HepG2 (cell line): ENCODE measurements around the gene GLOD4. TPM values are rescaled to one million over a fixed set of nuclear protein-coding genes. Genes with fewer than 3 reads are reported as not detected.

Experiments
- CREM ChIP-seq, 2 experiments: sonication (generic) in 1 of 2; formaldehyde crosslinking in 1 of 2; IDR thresholded peaks; 2 replicates each; pipeline versions ENCODE4 v1.4.0 to v1.6.1; 2016 to 2020; ENCODE audit warnings: antibody characterized with exemption in 1 of 2, mild to moderate bottlenecking in 1 of 2, missing genetic modification reagents in 1 of 2
- FOXP1 ChIP-seq, 2 experiments: fragments of 450-650 bp in 1 of 2; IDR thresholded peaks; 2 replicates each; pipeline ENCODE4 v1.6.1; 2017 to 2018; ENCODE audit warnings: antibody characterized with exemption in 1 of 2
- HMG20B ChIP-seq: conservative IDR thresholded peaks from 2 replicates; pipeline ENCODE4 v1.6.1; 2016; ENCODE audit warnings: missing genetic modification reagents, missing compliant biosample characterization
- KAT8 ChIP-seq: IDR thresholded peaks from 2 replicates; pipeline ENCODE4 v1.6.1; 2016; ENCODE audit warnings: missing genetic modification reagents, missing compliant biosample characterization
- KLF6 ChIP-seq: IDR thresholded peaks from 2 replicates; pipeline ENCODE4 v1.8.0; 2016; ENCODE audit warnings: missing biosample characterization, missing genetic modification reagents
- KLF9 ChIP-seq: IDR thresholded peaks from 2 replicates; pipeline ENCODE4 v1.6.1; 2016; ENCODE audit warnings: low read depth
- MIXL1 ChIP-seq: IDR thresholded peaks from 2 replicates; pipeline ENCODE4 v1.6.1; 2016
- MTA1 ChIP-seq: sonication (generic); formaldehyde crosslinking; IDR thresholded peaks from 2 replicates; pipeline ENCODE4 v1.4.0; 2020; ENCODE audit warnings: missing genetic modification reagents, mild to moderate bottlenecking, borderline replicate concordance
- MTF2 ChIP-seq: sonication (generic); formaldehyde crosslinking; IDR thresholded peaks from 2 replicates; pipeline ENCODE4 v1.5.0; 2020; ENCODE audit warnings: missing genetic modification reagents, borderline replicate concordance
- MXD4 ChIP-seq: IDR thresholded peaks from 2 replicates; pipeline ENCODE4 v1.6.1; 2016; ENCODE audit warnings: mild to moderate bottlenecking, missing biosample characterization, missing genetic modification reagents
- NCOR1 ChIP-seq: fragments of 200-600 bp; sonication (generic); IDR thresholded peaks from 2 replicates; pipeline ENCODE4 v1.7.0; 2017; ENCODE audit warnings: antibody characterized with exemption, low read length, borderline replicate concordance
- NFIC ChIP-seq: IDR thresholded peaks from 2 replicates; pipeline ENCODE4 v1.6.1; 2012; ENCODE audit warnings: mild to moderate bottlenecking, low read length, inconsistent platforms
- RARG ChIP-seq: sonication (generic); formaldehyde crosslinking; IDR thresholded peaks from 2 replicates; pipeline ENCODE4 v1.4.0; 2020; ENCODE audit warnings: low read depth, mild to moderate bottlenecking, missing genetic modification reagents
- RBAK ChIP-seq: sonication (generic); formaldehyde crosslinking; IDR thresholded peaks from 2 replicates; pipeline ENCODE4 v1.5.1; 2020; ENCODE audit warnings: mild to moderate bottlenecking, missing genetic modification reagents
- RBFOX2 ChIP-seq: fragments of 200-400 bp; formaldehyde crosslinking; IDR thresholded peaks from 2 replicates; pipeline ENCODE4 v1.6.1; 2017; ENCODE audit warnings: low read depth, mild to moderate bottlenecking, low read length
- SAP130 ChIP-seq: IDR thresholded peaks from 2 replicates; pipeline ENCODE4 v1.6.1; 2016; ENCODE audit warnings: low read depth
- SATB2 ChIP-seq: sonication (generic); formaldehyde crosslinking; IDR thresholded peaks from 2 replicates; pipeline ENCODE4 v1.5.0; 2020; ENCODE audit warnings: missing genetic modification reagents
- SMC3 ChIP-seq: IDR thresholded peaks from 2 replicates; pipeline ENCODE4 v1.6.1; 2011; ENCODE audit warnings: low read length, improper control_type of control experiment
- ZBTB42 ChIP-seq: sonication (generic); formaldehyde crosslinking; IDR thresholded peaks from 2 replicates; pipeline ENCODE4 v1.5.0; 2020; ENCODE audit warnings: mild to moderate bottlenecking, missing genetic modification reagents
- ZNF121 ChIP-seq: sonication (generic); formaldehyde crosslinking; IDR thresholded peaks from 2 replicates; pipeline ENCODE4 v1.5.0; 2020; ENCODE audit warnings: mild to moderate bottlenecking, missing genetic modification reagents
- ZNF224 ChIP-seq: sonication (generic); formaldehyde crosslinking; IDR thresholded peaks from 2 replicates; pipeline ENCODE4 v1.5.0; 2020; ENCODE audit warnings: mild to moderate bottlenecking, missing genetic modification reagents
- ZNF253 ChIP-seq: sonication (generic); formaldehyde crosslinking; IDR thresholded peaks from 2 replicates; pipeline ENCODE4 v1.8.0; 2022; ENCODE audit warnings: mild to moderate bottlenecking, missing genetic modification reagents, borderline replicate concordance
- ZNF430 ChIP-seq: sonication (generic); formaldehyde crosslinking; IDR thresholded peaks from 2 replicates; pipeline ENCODE4 v1.9.0; 2021; ENCODE audit warnings: mild to moderate bottlenecking, missing genetic modification reagents
- ZNF44 ChIP-seq: sonication (generic); formaldehyde crosslinking; IDR thresholded peaks from 2 replicates; pipeline ENCODE4 v1.5.1; 2020; ENCODE audit warnings: mild to moderate bottlenecking, missing genetic modification reagents
- ZNF510 ChIP-seq: sonication (generic); formaldehyde crosslinking; IDR thresholded peaks from 2 replicates; pipeline ENCODE4 v1.4.0; 2020; ENCODE audit warnings: low read depth, mild to moderate bottlenecking, missing genetic modification reagents
- ZNF550 ChIP-seq: sonication (generic); formaldehyde crosslinking; IDR thresholded peaks from 2 replicates; pipeline ENCODE4 v1.4.0; 2020; ENCODE audit warnings: mild to moderate bottlenecking, missing genetic modification reagents, borderline replicate concordance
- ZNF563 ChIP-seq: sonication (generic); formaldehyde crosslinking; IDR thresholded peaks from 2 replicates; pipeline ENCODE4 v1.8.0; 2022; ENCODE audit warnings: mild to moderate bottlenecking, moderate library complexity, missing genetic modification reagents
- ZNF564 ChIP-seq: sonication (generic); formaldehyde crosslinking; IDR thresholded peaks from 2 replicates; pipeline ENCODE4 v1.8.1; 2023; ENCODE audit warnings: mild to moderate bottlenecking, missing genetic modification reagents
- ZNF607 ChIP-seq: sonication (generic); formaldehyde crosslinking; IDR thresholded peaks from 2 replicates; pipeline ENCODE4 v1.5.1; 2020; ENCODE audit warnings: missing genetic modification reagents, mild to moderate bottlenecking, borderline replicate concordance
- ZNF678 ChIP-seq: sonication (generic); formaldehyde crosslinking; IDR thresholded peaks from 2 replicates; pipeline ENCODE4 v1.4.0; 2020; ENCODE audit warnings: mild to moderate bottlenecking, missing genetic modification reagents
- polyA plus RNA-seq, 8 experiments: library from polyadenylated mRNA; depleted of rRNA in 3 of 8; stranded (reverse) in 7 of 8; unstranded in 1 of 8; fragments of >200 nt; fragmentation: Illumina TruSeq in 4 of 8; extraction: Trizol in 4 of 8; gene quantifications; 2 replicates each; pipeline versions ENCODE4 v1.2.1 to v1.2.3, GENCODE V29; 2011 to 2016; ENCODE audit warnings: low read depth in 4 of 8, missing spikeins in 1 of 8, mixed read lengths in 1 of 8; ENCODE audit not compliant: insufficient read depth in 1 of 8
- total RNA-seq, 5 experiments: library from RNA; depleted of rRNA; stranded (reverse); fragments of >200 nt; fragmentation: Illumina TruSeq; extraction: Trizol; gene quantifications; 2 replicates each; pipeline ENCODE4 v1.2.3, GENCODE V29; 2016; ENCODE audit warnings: low read depth in 1 of 5
- TF ChIP-seq, protein P1 (sequence below): sonication (generic); formaldehyde crosslinking; IDR thresholded peaks from 2 replicates; pipeline ENCODE4 v1.5.1; 2020; ENCODE audit warnings: missing genetic modification reagents, mild to moderate bottlenecking, borderline replicate concordance

GLOD4 gene
- total and polyA plus RNA-seq, 2 of the 13 experiments (the other 11 are each of a cell fraction or from before 2014, with no cell fraction given), result 53.7 to 87.8 TPM

DNA sequence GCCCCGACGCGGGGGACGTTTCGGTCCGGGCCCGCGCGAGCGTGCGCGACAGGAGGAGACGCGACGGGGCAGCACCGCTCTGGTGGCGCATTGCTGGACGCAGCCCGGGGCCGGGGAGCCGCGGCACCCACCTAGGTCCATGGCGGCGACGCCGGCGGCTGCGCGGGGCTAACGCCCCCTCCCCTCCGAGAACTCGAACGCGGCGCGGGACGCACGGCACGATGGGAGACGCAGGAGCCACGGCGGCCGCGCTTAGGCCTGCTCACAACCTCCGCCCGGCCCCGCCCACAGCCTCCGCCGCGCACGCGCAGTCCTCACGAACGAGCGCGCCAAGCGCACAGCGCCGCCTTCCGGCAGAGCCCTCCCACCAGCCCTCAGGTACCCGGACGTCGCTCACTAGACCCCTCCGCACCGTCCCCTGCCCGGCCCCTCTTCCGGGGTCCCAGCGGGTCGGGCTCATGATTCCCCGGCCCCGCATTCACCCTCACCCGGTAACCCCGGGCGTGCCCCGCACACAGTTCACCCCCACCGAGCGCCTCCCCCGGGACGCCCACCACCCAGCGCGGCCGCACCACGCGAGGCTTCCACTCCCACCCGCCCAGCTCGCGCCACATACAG is 30.0 kb downstream of the GLOD4 start, which contains the start of gene GEMIN4 (continued):
- TF ChIP-seq ZNF678 (no peak), MIXL1 (CRISPR knock-in tag) (0 out of 2 replicates have a peak, but pooled peaks have one; percentile 25), MTA1 (CRISPR knock-in tag) (no peak), ZBTB42 (CRISPR knock-in tag) (peak; percentile 62; the same call in 1 of the 2 replicates), MTF2 (no peak), ZNF430 (peak; percentile 53; the same call in 1 of the 2 replicates), ZNF564 (CRISPR knock-in tag) (peak; percentile 35; the same call in 1 of the 2 replicates), ZNF253 (CRISPR knock-in tag) (no peak), FOXP1 (IDR thresholded peaks at IDR 0.05) (no peak), FOXP1 (CRISPR knock-in tag; IDR thresholded peaks at IDR 0.05) (no peak), SATB2 (CRISPR knock-in tag) (no peak), RBFOX2 (peak; percentile 93), ZNF563 (CRISPR knock-in tag) (peak; percentile 73; the same call in 1 of the 2 replicates), ZNF550 (CRISPR knock-in tag) (no peak), ZNF510 (CRISPR knock-in tag) (no peak), ZNF44 (0 out of 2 replicates have a peak, but pooled peaks have one; percentile 65), MXD4 (CRISPR knock-in tag) (peak; percentile 63; the same call in 1 of the 2 replicates), NCOR1 (no peak), ZNF224 (CRISPR knock-in tag) (no peak), HMG20B (CRISPR knock-in tag) (no peak), ZNF607 (CRISPR knock-in tag) (peak; percentile 73; the same call in 1 of the 2 replicates), NFIC (no peak), KAT8 (CRISPR knock-in tag) (peak; percentile 62), KLF6 (CRISPR knock-in tag) (peak; percentile 33; the same call in 1 of the 2 replicates), SMC3 (no peak; the same call in 1 of the 2 replicates), RARG (CRISPR knock-in tag) (no peak), ZNF121 (CRISPR knock-in tag) (0 out of 2 replicates have a peak, but pooled peaks have one; percentile 29), SAP130 (peak; percentile 74), KLF9 (CRISPR knock-in tag) (no peak), RBAK (CRISPR knock-in tag) (no peak), CREM (IDR thresholded peaks at IDR 0.05) (no peak), CREM (CRISPR knock-in tag; IDR thresholded peaks at IDR 0.05) (no peak)
- TF ChIP-seq, protein P1, sequence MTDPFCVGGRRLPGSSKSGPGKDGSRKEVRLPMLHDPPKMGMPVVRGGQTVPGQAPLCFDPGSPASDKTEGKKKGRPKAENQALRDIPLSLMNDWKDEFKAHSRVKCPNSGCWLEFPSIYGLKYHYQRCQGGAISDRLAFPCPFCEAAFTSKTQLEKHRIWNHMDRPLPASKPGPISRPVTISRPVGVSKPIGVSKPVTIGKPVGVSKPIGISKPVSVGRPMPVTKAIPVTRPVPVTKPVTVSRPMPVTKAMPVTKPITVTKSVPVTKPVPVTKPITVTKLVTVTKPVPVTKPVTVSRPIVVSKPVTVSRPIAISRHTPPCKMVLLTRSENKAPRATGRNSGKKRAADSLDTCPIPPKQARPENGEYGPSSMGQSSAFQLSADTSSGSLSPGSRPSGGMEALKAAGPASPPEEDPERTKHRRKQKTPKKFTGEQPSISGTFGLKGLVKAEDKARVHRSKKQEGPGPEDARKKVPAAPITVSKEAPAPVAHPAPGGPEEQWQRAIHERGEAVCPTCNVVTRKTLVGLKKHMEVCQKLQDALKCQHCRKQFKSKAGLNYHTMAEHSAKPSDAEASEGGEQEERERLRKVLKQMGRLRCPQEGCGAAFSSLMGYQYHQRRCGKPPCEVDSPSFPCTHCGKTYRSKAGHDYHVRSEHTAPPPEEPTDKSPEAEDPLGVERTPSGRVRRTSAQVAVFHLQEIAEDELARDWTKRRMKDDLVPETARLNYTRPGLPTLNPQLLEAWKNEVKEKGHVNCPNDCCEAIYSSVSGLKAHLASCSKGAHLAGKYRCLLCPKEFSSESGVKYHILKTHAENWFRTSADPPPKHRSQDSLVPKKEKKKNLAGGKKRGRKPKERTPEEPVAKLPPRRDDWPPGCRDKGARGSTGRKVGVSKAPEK (CRISPR knock-in tag), result no peak
